ENCODE data around the gene AVL9. TPM values are rescaled to one million over a fixed set of nuclear protein-coding genes. Genes with fewer than 3 reads are reported as not detected.

AVL9 gene
- total and polyA plus RNA-seq, 2 of the 13 experiments (the other 11 are each of a cell fraction or from before 2014, with no cell fraction given), result 29.9 to 48.0 TPM

- H3K4me2 ChIP-seq (ENCODE audit: low read depth, low read length), result no peak overlapping the region
- no peaks in the 10 kb centered on the region for H4K20me1 ChIP-seq (ENCODE audit: insufficient read depth, low read length)
- POLR2A ChIA-PET, result no interaction called here
- no peaks in the 10 kb centered on the region for H3K9me3 ChIP-seq (ENCODE audit: low read length)
- peaks cover 4 to 35% of the 10 kb centered on the region in 2 experiments for H3K36me3 ChIP-seq (replicated peaks in 1 of 2; ENCODE audit: control insufficient read depth in 1 of 2, insufficient read depth in 2 of 2, low read length in 2 of 2)
- CTCF ChIA-PET (ENCODE audit: low intra/inter-chr PET ratio, low total read pairs), result no interaction called here
- no peaks in the 10 kb centered on the region for H3K27me3 ChIP-seq (ENCODE audit: control insufficient read depth in 1 of 2, insufficient read depth in 2 of 2, low read length in 2 of 2)
- no peak overlapping the region for H3K4me3 ChIP-seq (replicated peaks in 1 of 3; ENCODE audit: insufficient read depth in 1 of 3, low read depth in 2 of 3, low read length in 3 of 3)
- no peak overlapping the region for H2AFZ ChIP-seq (ENCODE audit: low read length)
- no peaks in the 10 kb centered on the region for H3K79me2 ChIP-seq (ENCODE audit: insufficient read depth, low read length)
- TF ChIP-seq MAX (IDR thresholded peaks at IDR 0.05) (no peak), ZBTB8A (CRISPR knock-in tag; IDR thresholded peaks at IDR 0.05; ENCODE audit: borderline replicate concordance, low read depth) (no peak), THAP11 (CRISPR knock-in tag; IDR thresholded peaks at IDR 0.05) (no peak), CHD4 (IDR thresholded peaks at IDR 0.05; ENCODE audit: borderline replicate concordance, low read length) (no peak), ZNF644 (CRISPR knock-in tag; IDR thresholded peaks at IDR 0.05; ENCODE audit: low read depth) (no peak), ETV5 (CRISPR knock-in tag; IDR thresholded peaks at IDR 0.05; ENCODE audit: borderline replicate concordance) (no peak), HIVEP1 (CRISPR knock-in tag; IDR thresholded peaks at IDR 0.05) (no peak), ZNF10 (CRISPR knock-in tag; IDR thresholded peaks at IDR 0.05; ENCODE audit: borderline replicate concordance, low read depth) (no peak), CENPX (CRISPR knock-in tag; IDR thresholded peaks at IDR 0.05) (no peak), WIZ (CRISPR knock-in tag; IDR thresholded peaks at IDR 0.05) (no peak), ARNTL (CRISPR knock-in tag; IDR thresholded peaks at IDR 0.05) (no peak)
- FAIRE-seq (no peak), ATAC-seq (no peak), DNase-seq (ENCODE audit: low spot score) (no peak)
- intact Hi-C loops (cut with micrococcal nuclease; ENCODE audit: unreplicated experiment) (no loop called here), in situ Hi-C loops (cut with HindIII; ENCODE audit: extremely low pct_ligation_motif_present, low pct_unique_long_range_greater_than_20kb) (no loop called here)
- H3K4me1 ChIP-seq (ENCODE audit: insufficient read depth, low read length), result no peaks in the 10 kb centered on the region
- WGBS (ENCODE audit: low lambda C conversion rate), result 98% methylated on average over 2 of the region's 2 CpGs
- H3K27ac ChIP-seq (ENCODE audit: extremely low read length, insufficient read depth, low read length), result no peak overlapping the region
- no peak overlapping the region for H3K9ac ChIP-seq (ENCODE audit: insufficient read depth, low read depth, low read length)
- no TSS peak for BruUV-seq (replicated peaks)
These were observed 66.3 kb downstream of the AVL9 start for GRCh38 chr7:32561613-32562012.

Data from HepG2 (cell line).